HG02759 (cell line): ENCODE measurements around the gene SH3TC1.
A peak's percentile ranks its signal among the peaks of the same experiment; 100 is the strongest.

Source experiments
- ATAC-seq: cut with Tn5 transposase; IDR thresholded peaks from one replicate; pipeline ENCODE4 v1.9.1; 2021; ENCODE audit warnings: mild to moderate bottlenecking, moderate library complexity; ENCODE audit not compliant: unreplicated experiment

The SH3TC1 gene

GRCh38 chr4:8198906-8199593, at the start of gene SH3TC1:
SH3TC1 (plus strand) TSS chr4:8199290; CDS start chr4:8205195, 5,905 bp downstream.
- ATAC-seq = peak; percentile 81

GRCh38 chr4:8149664-8150063, 49.4 kb upstream of the SH3TC1 start:
- no peak for ATAC-seq

GRCh38 chr4:8150152-8151090, 48.7 kb upstream of the SH3TC1 start:
- ATAC-seq = no peak

GRCh38 chr4:8151165-8151650, 47.9 kb upstream of the SH3TC1 start:
- ATAC-seq = no peak

GRCh38 chr4:8152090-8152864, 46.8 kb upstream of the SH3TC1 start:
- ATAC-seq = no peak

GRCh38 chr4:8152865-8153257, 46.2 kb upstream of the SH3TC1 start:
- no peak for ATAC-seq

GRCh38 chr4:8153441-8153840, 45.6 kb upstream of the SH3TC1 start:
- ATAC-seq = no peak

- no peak for ATAC-seq
These were observed 44.0 kb upstream of the SH3TC1 start for GRCh38 chr4:8155048-8155447.

GRCh38 chr4:8155660-8156421, 43.2 kb upstream of the SH3TC1 start:
- no peak for ATAC-seq

- ATAC-seq = no peak
These were observed 42.5 kb upstream of the SH3TC1 start for GRCh38 chr4:8156617-8157016.

- no peak for ATAC-seq
These were observed 41.6 kb upstream of the SH3TC1 start for GRCh38 chr4:8157496-8157895.

- no peak for ATAC-seq
These were observed 41.0 kb upstream of the SH3TC1 start for GRCh38 chr4:8157944-8158709.

- ATAC-seq = peak; percentile 96
These were observed 40.2 kb upstream of the SH3TC1 start, which contains the start of gene ABLIM2 for GRCh38 chr4:8158710-8159536. ABLIM2 (minus strand) TSS chr4:8158813; CDS start chr4:8158689, 124 bp downstream.

GRCh38 chr4:8159537-8160232, 39.4 kb upstream of the SH3TC1 start:
- ATAC-seq = no peak

- ATAC-seq = no peak
These were observed 38.9 kb upstream of the SH3TC1 start for GRCh38 chr4:8160233-8160560.

- no peak for ATAC-seq
These were observed 38.5 kb upstream of the SH3TC1 start for GRCh38 chr4:8160572-8160971.

- no peak for ATAC-seq
These were observed 36.5 kb upstream of the SH3TC1 start for GRCh38 chr4:8162625-8163024.

- ATAC-seq = no peak
These were observed 36.1 kb upstream of the SH3TC1 start for GRCh38 chr4:8163026-8163425.
